A673 (cell line): ENCODE measurements around the gene BRSK2. TPM values are rescaled to one million over a fixed set of nuclear protein-coding genes. Genes with fewer than 3 reads are reported as not detected.

ENCODE experiments used
- BruUV-seq: library from RNA; stranded (reverse); fragments of 400-500 nt; replicated peaks from 2 replicates; lab custom pipeline; 2021; lab: Mats Ljungman, UMichigan
- CTCF ChIA-PET: fragments of 300-600 bp; sonication (Branson Sonifier 250); formaldehyde crosslinking; loops from one replicate; lab custom pipeline; 2022; ENCODE audit warnings: antibody characterized with exemption; lab: Charles Lee
- POLR2A ChIA-PET: fragments of 300-600 bp; sonication (Branson Sonifier 250); formaldehyde crosslinking; loops from one replicate; lab custom pipeline; 2022; ENCODE audit warnings: antibody characterized with exemption; ENCODE audit not compliant: low non-redundant PET; lab: Charles Lee
- DNase-seq: peaks from one replicate; pipeline ENCODE4 v3.0.0-alpha.2; 2015; ENCODE audit warnings: low spot score
- H3K27ac ChIP-seq: fragments of 200-600 bp; sonication (generic); 2 replicates; pipeline ENCODE4 v1.5.1; 2016; ENCODE audit warnings: mixed run types, low read depth, mild to moderate bottlenecking, mixed read lengths, antibody characterized with exemption, low read length; ENCODE audit not compliant: poor library complexity, severe bottlenecking
- H3K27me3 ChIP-seq: fragments of 200-600 bp; sonication (generic); replicated peaks from 2 replicates; pipeline ENCODE4 v1.6.1; 2017; ENCODE audit warnings: mixed run types, low read depth, mild to moderate bottlenecking, mixed read lengths, antibody characterized with exemption, low read length; ENCODE audit not compliant: insufficient read depth, poor library complexity
- H3K36me3 ChIP-seq: fragments of 200-600 bp; sonication (generic); 2 replicates; pipeline ENCODE4 v1.6.1; 2016; ENCODE audit warnings: mixed run types, mild to moderate bottlenecking, mixed read lengths, antibody characterized with exemption, low read length; ENCODE audit not compliant: insufficient read depth, poor library complexity, severe bottlenecking
- H3K4me1 ChIP-seq: fragments of 200-600 bp; sonication (generic); 2 replicates; pipeline ENCODE4 v1.6.1; 2017; ENCODE audit warnings: mixed run types, mild to moderate bottlenecking, mixed read lengths, antibody characterized with exemption, low read length; ENCODE audit not compliant: insufficient read depth, poor library complexity, severe bottlenecking
- H3K4me3 ChIP-seq: fragments of 200-600 bp; sonication (generic); 2 replicates; pipeline ENCODE4 v1.5.1; 2016; ENCODE audit warnings: low read depth, mixed run types, mild to moderate bottlenecking, mixed read lengths, low read length; ENCODE audit not compliant: poor library complexity, severe bottlenecking
- H3K9me3 ChIP-seq: fragments of 200-600 bp; sonication (generic); 2 replicates; pipeline ENCODE4 v1.6.1; 2016; ENCODE audit warnings: mixed run types, low read depth, mild to moderate bottlenecking, mixed read lengths, antibody characterized with exemption, low read length; ENCODE audit not compliant: poor library complexity, severe bottlenecking
- CTCF ChIP-seq: fragments of 300-800, 200-600 bp; sonication (generic); conservative IDR thresholded peaks from 2 replicates; pipeline ENCODE4 v1.5.1; 2017; ENCODE audit warnings: low read depth, mild to moderate bottlenecking, antibody characterized with exemption, low read length, moderate library complexity, mixed read lengths
- EZH2 ChIP-seq: fragments of 200-600 bp; sonication (generic); IDR thresholded peaks from 2 replicates; pipeline ENCODE4 v1.6.1; 2017; ENCODE audit warnings: borderline replicate concordance, low read depth, mild to moderate bottlenecking, mixed read lengths, antibody characterized with exemption, low read length; ENCODE audit not compliant: poor library complexity, severe bottlenecking
- intact Hi-C: fragments of 100-400 bp; cut with micrococcal nuclease; formaldehyde crosslinking; loops from one replicate; pipeline ENCODE4 v1.10.0; 2022; ENCODE audit not compliant: unreplicated experiment
- total RNA-seq: library from RNA; stranded (reverse); gene quantifications from 2 replicates; pipeline ENCODE4 v1.2.3, GENCODE V29; 2021

BRSK2 gene
- total RNA-seq, 1 experiment from 2014 or later = 2.2 TPM

DNA sequence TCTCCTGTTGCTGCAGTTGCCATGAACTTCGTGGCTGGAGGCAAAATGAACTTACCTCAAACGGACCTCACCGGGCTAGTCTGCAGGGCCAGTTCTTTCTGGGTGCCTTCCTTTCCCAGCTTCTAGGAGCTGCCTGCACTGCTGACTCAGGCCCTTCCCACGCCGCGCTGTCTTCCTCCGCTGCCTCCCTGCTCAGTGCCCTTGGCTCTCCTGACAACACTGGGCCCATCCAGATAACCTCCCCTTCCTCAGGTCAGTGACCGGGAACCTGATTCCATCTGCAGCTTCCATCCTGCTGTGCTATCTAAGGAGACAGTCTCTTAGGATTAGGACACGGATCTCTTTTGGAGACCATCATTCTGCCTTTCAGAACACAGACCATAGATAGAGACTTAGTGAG, 77.5 kb downstream of the BRSK2 start:
- no peak overlapping the region for H3K4me3 ChIP-seq
- no peaks in the 10 kb centered on the region for H3K4me1 ChIP-seq
- BruUV-seq = no TSS peak
- intact Hi-C loops = no loop called here
- ChIA-PET CTCF (no interaction called here), POLR2A (no interaction called here)
- H3K27ac ChIP-seq = no peak overlapping the region
- DNase-seq = no peak
- TF ChIP-seq CTCF (no peak), EZH2 (no peak)
- no peaks in the 10 kb centered on the region for H3K36me3 ChIP-seq
- no peaks in the 10 kb centered on the region for H3K9me3 ChIP-seq
- H3K27me3 ChIP-seq = no peaks in the 10 kb centered on the region

DNA sequence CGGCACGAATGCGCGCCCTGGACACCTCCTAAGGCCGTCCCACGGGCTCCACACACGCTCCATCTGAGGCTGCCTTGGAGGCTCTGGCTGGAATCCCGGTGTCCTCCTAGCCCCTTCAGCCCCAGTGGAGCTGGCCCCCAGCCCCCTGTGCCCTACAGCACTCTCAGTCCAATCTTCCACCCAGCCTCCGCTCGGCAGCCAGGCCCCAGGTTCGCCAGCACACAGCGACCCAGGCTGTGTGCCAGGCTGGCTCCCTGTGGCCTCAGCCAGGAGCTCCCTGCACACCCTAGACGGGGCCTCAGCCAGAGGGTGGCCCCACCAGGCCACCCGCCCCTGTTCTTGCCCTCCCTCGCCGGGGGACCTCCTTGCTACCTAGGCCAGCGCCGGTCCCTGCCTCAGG, 78.3 kb downstream of the BRSK2 start:
- intact Hi-C loops = no loop called here

DNA sequence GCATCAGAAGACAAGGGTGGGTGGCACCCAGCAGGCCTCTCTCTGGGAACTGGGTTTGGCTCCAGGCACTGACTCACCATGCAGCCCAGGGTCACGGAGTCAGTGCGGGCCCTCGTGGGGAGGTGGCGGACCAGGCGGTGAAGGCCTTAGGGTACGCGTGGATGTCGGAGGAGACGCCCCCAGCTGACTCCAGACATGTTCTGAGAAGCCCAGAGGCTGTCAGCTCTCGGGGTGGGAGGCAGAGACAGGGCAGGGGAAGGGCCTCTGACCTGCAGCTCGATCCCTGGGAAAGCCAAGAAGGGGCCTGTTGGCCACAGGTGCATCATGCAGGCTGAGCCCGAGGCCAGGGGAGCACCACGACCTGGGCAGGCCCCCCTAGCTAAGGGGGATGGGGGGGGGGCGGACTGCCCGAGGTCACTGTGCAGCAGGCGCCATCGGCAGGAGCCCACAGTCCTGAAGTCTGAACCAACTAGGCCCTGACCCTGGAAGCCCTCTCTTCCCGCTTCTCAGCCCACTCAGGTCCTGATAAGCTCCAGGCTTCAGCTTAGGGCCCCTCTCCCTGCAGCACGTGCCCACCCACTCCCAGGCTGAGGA, 78.8 kb downstream of the BRSK2 start:
- H3K4me1 ChIP-seq = no peaks in the 10 kb centered on the region
- no peak overlapping the region for H3K27ac ChIP-seq
- intact Hi-C loops = no loop called here
- H3K4me3 ChIP-seq = no peak overlapping the region
- no peaks in the 10 kb centered on the region for H3K27me3 ChIP-seq
- TF ChIP-seq EZH2 (no peak), CTCF (no peak)
- BruUV-seq = no TSS peak
- DNase-seq = no peak
- ChIA-PET CTCF (no interaction called here), POLR2A (no interaction called here)
- no peaks in the 10 kb centered on the region for H3K36me3 ChIP-seq
- H3K9me3 ChIP-seq = no peaks in the 10 kb centered on the region

More for the DNA sequence above, 78.3 kb downstream of the BRSK2 start:
- TF ChIP-seq EZH2 (no peak), CTCF (no peak)
- no TSS peak for BruUV-seq
- H3K36me3 ChIP-seq = no peaks in the 10 kb centered on the region
- no peak overlapping the region for H3K4me3 ChIP-seq
- ChIA-PET POLR2A (no interaction called here), CTCF (no interaction called here)
- H3K4me1 ChIP-seq = no peaks in the 10 kb centered on the region
- no peak for DNase-seq
- no peak overlapping the region for H3K27ac ChIP-seq
- no peaks in the 10 kb centered on the region for H3K27me3 ChIP-seq
- H3K9me3 ChIP-seq = no peaks in the 10 kb centered on the region
